ENCODE results near the gene MPP3. TPM values are rescaled to one million over a fixed set of nuclear protein-coding genes. Genes with fewer than 3 reads are reported as not detected.

The MPP3 gene
- total RNA-seq, 6 experiments from 2014 or later, result 5.5 to 6.9 (median 5.9) TPM

DNA sequence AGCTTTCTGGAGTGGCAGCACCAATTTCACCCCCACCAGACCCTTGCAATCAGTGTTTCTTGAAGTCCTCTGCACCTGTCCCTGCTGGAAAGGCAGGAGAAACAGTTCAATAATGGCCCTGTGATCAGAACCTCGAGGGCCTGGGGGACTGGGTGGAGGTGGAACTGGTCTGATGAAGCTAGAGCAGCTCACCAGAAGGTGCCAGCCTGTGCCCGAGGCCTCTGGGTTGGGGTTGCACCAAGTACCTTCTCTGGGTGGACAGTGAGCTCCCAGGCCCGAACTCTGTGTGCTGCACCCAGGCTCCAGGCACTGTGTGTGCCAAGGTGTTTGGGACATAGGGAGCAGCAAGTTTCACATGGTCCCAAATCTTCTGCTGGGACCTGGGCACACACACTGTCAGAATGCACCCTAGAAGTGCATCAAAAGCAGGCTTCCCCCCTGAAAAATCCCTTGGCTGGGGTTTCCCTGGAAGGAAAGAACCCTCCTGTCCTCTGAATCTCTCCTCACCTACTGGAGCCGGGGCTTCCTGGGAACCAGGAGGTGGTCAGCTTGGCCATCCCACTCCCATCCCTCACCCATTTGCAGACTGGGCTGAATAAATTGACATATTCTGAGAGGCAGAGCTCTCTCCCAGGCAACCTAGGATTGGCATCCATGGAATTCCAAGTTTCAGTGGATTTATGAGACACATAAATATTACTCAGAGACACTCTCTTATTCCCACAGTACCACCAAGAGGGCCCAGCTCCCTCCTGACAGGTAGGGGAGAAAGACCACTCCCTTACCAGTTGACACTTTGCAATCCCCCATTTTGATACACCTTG lies 31.4 kb upstream of the MPP3 start:
- TF ChIP-seq, protein P1, sequence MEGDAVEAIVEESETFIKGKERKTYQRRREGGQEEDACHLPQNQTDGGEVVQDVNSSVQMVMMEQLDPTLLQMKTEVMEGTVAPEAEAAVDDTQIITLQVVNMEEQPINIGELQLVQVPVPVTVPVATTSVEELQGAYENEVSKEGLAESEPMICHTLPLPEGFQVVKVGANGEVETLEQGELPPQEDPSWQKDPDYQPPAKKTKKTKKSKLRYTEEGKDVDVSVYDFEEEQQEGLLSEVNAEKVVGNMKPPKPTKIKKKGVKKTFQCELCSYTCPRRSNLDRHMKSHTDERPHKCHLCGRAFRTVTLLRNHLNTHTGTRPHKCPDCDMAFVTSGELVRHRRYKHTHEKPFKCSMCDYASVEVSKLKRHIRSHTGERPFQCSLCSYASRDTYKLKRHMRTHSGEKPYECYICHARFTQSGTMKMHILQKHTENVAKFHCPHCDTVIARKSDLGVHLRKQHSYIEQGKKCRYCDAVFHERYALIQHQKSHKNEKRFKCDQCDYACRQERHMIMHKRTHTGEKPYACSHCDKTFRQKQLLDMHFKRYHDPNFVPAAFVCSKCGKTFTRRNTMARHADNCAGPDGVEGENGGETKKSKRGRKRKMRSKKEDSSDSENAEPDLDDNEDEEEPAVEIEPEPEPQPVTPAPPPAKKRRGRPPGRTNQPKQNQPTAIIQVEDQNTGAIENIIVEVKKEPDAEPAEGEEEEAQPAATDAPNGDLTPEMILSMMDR (IDR thresholded peaks at IDR 0.05), result no peak
- H3K27me3 Mint-ChIP-seq (ENCODE audit: insufficient read depth), result peaks cover 57% of the 10 kb centered on the region
- no peak overlapping the region for H3K27ac Mint-ChIP-seq
- no peak overlapping the region for H3K4me3 Mint-ChIP-seq
- H3K9me3 Mint-ChIP-seq, result no peaks in the 10 kb centered on the region
- no peak for DNase-seq
- no peaks in the 10 kb centered on the region for H3K36me3 Mint-ChIP-seq (ENCODE audit: low read depth)
- H3K4me1 Mint-ChIP-seq (ENCODE audit: low read depth), result no peaks in the 10 kb centered on the region

DNA sequence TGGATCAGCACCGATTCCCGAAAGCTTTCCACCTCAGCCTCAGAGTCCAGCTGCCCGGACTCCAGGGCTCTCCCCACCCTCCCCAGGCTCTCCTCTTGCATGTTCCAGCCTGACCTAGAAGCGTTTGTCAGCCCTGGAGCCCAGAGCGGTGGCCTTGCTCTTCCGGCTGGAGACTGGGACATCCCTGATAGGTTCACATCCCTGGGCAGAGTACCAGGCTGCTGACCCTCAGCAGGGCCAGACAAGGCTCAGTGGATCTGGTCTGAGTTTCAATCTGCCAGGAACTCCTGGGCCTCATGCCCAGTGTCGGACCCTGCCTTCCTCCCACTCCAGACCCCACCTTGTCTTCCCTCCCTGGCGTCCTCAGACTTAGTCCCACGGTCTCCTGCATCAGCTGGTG lies 29.0 kb upstream of the MPP3 start:
- Mint-ChIP-seq H3K27ac (no peak overlapping the region), H3K4me1 (ENCODE audit: low read depth) (no peaks in the 10 kb centered on the region), H3K27me3 (ENCODE audit: insufficient read depth) (peaks cover 56% of the 10 kb centered on the region), H3K4me3 (no peak overlapping the region), H3K36me3 (ENCODE audit: low read depth) (no peaks in the 10 kb centered on the region), H3K9me3 (no peaks in the 10 kb centered on the region)
- TF ChIP-seq, protein P1 (IDR thresholded peaks at IDR 0.05), result no peak
- no peak for DNase-seq

DNA sequence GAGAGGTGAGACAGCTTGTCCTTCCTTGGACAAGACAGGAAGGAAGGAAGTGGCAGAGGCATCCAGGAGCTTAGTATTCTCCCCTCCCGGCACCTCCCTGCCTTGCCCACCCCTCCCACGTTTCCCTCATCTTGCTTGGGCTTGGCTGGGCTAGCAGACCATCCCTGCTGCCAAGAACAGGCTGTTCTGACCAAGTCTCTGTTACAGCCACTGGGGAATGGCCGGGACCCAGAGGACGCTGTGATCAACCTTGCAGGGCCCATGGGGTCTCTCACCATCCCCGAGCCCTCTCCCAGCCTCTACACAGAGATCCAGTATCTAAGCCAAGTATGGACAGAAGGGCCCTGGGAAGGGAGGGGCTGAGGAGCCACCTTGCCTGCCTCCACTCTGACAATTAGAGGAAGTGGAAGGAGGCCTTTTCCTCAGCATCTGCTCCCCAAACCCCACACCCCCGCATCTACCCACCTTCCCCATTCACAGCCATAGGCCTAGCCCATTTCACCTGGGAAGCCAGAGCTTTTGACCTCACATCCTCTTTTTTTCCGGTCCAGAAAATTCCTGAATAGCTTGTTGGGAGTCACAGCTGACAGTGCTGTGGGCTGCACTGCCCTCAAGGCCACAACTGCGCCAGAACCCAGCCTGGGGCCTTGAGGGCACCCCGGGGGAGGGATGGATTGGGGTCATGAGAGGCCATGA lies 28.1 kb upstream of the MPP3 start:
- Mint-ChIP-seq H3K9me3 (no peaks in the 10 kb centered on the region), H3K27ac (no peak overlapping the region), H3K4me3 (no peak overlapping the region), H3K36me3 (ENCODE audit: low read depth) (no peaks in the 10 kb centered on the region), H3K27me3 (ENCODE audit: insufficient read depth) (peaks cover 57% of the 10 kb centered on the region), H3K4me1 (ENCODE audit: low read depth) (no peaks in the 10 kb centered on the region)
- no peak for DNase-seq
- TF ChIP-seq, protein P1 (IDR thresholded peaks at IDR 0.05), result no peak

DNA sequence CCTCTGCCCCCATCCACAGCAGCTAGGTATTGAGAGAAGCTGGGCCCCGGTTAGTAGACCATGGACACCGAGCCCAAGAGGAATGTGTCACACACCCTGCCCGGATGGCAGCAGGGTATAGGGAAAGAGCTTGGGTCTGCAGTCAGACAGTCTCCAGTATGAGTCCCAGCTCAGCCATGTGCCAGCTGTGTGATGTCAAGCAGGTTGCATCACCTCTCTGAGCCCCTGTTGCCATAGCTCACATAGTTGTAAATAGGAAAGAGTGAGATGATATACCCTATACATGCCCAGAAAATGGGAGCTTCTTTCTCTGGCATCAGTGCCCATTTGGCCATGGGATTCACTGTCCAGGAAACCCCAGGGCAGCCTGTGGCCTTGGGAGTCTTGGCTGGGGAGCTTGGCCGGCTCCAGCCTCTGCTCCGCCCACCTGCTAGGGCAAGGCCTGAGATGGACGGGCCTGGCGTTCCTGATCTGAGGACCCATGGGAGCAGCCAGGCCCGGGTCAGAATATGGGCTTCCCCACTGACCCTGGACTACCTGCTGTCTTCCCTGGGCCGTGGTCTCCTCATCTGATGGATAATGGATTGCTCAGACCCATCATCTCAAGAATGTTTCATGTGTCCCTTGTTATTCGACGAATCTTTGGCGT lies 27.3 kb upstream of the MPP3 start:
- Mint-ChIP-seq H3K36me3 (ENCODE audit: low read depth) (no peaks in the 10 kb centered on the region), H3K27me3 (ENCODE audit: insufficient read depth) (peaks cover 56% of the 10 kb centered on the region), H3K9me3 (no peaks in the 10 kb centered on the region), H3K27ac (no peak overlapping the region), H3K4me3 (no peak overlapping the region), H3K4me1 (ENCODE audit: low read depth) (no peaks in the 10 kb centered on the region)
- no peak for DNase-seq
- TF ChIP-seq, protein P1 (IDR thresholded peaks at IDR 0.05), result no peak

DNA sequence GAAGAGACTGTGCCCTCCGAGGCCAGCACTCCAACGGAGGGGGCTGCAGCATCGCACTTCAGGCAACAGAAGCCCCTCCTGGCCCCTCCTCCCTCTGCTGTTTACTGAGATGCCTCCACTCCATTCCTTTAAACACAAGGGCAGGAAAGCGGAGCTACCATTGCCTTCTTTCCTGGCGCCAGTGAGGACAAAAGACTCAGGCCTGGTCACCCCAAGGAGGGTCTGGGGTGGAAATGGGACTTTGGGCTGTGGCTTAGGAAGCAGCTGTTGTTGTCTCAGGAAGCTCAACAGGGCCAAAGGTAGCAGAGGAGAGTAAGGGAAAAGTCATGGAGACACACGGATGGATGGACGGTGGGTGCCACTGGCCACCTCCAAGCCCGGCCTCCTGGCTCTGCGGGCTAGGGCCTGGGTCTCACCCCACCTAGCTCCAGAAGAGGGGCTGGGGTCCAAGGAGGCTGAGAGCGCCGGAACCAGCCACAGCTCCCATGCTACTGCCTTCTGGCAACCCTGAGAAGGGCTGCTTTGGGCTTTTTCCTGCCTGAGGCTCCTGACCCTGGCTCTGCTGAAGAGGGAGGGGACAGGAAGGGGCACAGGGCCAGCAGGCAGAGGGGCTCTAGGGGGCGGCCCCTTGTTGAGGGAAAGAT lies 25.1 kb upstream of the MPP3 start:
- no peaks in the 10 kb centered on the region for H3K9me3 Mint-ChIP-seq
- H3K4me1 Mint-ChIP-seq (ENCODE audit: low read depth), result no peaks in the 10 kb centered on the region
- H3K27ac Mint-ChIP-seq, result no peak overlapping the region
- no peak for DNase-seq
- H3K27me3 Mint-ChIP-seq (ENCODE audit: insufficient read depth), result peaks cover 59% of the 10 kb centered on the region
- H3K4me3 Mint-ChIP-seq, result no peak overlapping the region
- no peaks in the 10 kb centered on the region for H3K36me3 Mint-ChIP-seq (ENCODE audit: low read depth)
- TF ChIP-seq, protein P1 (IDR thresholded peaks at IDR 0.05), result no peak

Measured in HFFc6 (cell line).